HCT116 (cell line): ENCODE data around the gene ASMTL. TPM values are rescaled to one million over a fixed set of nuclear protein-coding genes. Genes with fewer than 3 reads are reported as not detected.

Experiments used
- ATAC-seq: fragments of 200-7000 bp; cut with Tn5 transposase; 2 replicates; pipeline ENCODE4 v1.9.1; 2020; ENCODE audit warnings: mild to moderate bottlenecking, moderate library complexity
- BruUV-seq: library from RNA; stranded (reverse); fragments of 400-500 nt; replicated peaks from 2 replicates; lab custom pipeline; 2021; lab: Mats Ljungman, UMichigan
- CTCF ChIA-PET: fragments of 300-600 bp; sonication (Branson Sonifier 250); formaldehyde crosslinking; loops from one replicate; lab custom pipeline; 2021; ENCODE audit warnings: antibody characterized with exemption; lab: Charles Lee
- POLR2A ChIA-PET: fragments of 300-600, 350-600 bp; sonication (Branson Sonifier 250); formaldehyde crosslinking; loops from one replicate; lab custom pipeline; 2021; ENCODE audit warnings: antibody characterized with exemption; lab: Charles Lee
- RAD21 ChIA-PET, 2 experiments: fragments of 300-600 bp; sonication (Branson Sonifier 250); formaldehyde crosslinking; loops; one replicate each; lab custom pipeline; 2023; ENCODE audit warnings: low total read pairs in 2 of 2; ENCODE audit not compliant: uncharacterized antibody in 2 of 2, unreplicated experiment in 2 of 2, low non-redundant PET in 1 of 2; lab: Charles Lee
- DNase-seq: peaks from one replicate; pipeline ENCODE4 v3.0.0-alpha.2; 2010; ENCODE audit warnings: low read depth, low spot score
- H2AFZ ChIP-seq: fragments of 200-600 bp; shearing (Covaris generic), sonication (generic); 2 replicates; pipeline ENCODE4 v1.6.1; 2017; ENCODE audit warnings: low read depth, mixed run types, mixed read lengths, antibody characterized with exemption, low read length; ENCODE audit not compliant: poor library complexity, severe bottlenecking
- H3K27ac ChIP-seq: 2 replicates; pipeline ENCODE4 v1.5.1; 2012; ENCODE audit warnings: low read depth, low read length
- H3K27me3 ChIP-seq: fragments of 200-600 bp; sonication (generic); 2 replicates; pipeline ENCODE4 v1.6.1; 2016; ENCODE audit warnings: mixed run types, low read length, mixed read lengths; ENCODE audit not compliant: insufficient read depth
- H3K36me3 ChIP-seq, 2 experiments: fragments of 200-500 bp in 1 of 2; fragments of 200-600 bp in 1 of 2; sonication (Bioruptor generic) in 1 of 2; sonication (generic) in 1 of 2; 2 replicates each; pipeline versions ENCODE4 v1.5.1 to v1.6.1; 2014 to 2016; ENCODE audit warnings: low read length in 2 of 2, inconsistent platforms in 1 of 2, mixed read lengths in 1 of 2, mixed run types in 1 of 2; ENCODE audit not compliant: insufficient read depth in 2 of 2, control insufficient read depth in 1 of 2
- H3K4me1 ChIP-seq, 2 experiments: fragments of 200-600 bp in 1 of 2; sonication (generic) in 1 of 2; 2 replicates each; pipeline versions ENCODE4 v1.5.1 to v1.6.1; 2012 to 2017; ENCODE audit warnings: low read length in 2 of 2, inconsistent platforms in 1 of 2, mild to moderate bottlenecking in 1 of 2, mixed read lengths in 1 of 2, mixed run types in 1 of 2, moderate library complexity in 1 of 2; ENCODE audit not compliant: insufficient read depth in 2 of 2, control insufficient read depth in 1 of 2
- H3K4me2 ChIP-seq: fragments of 200-600 bp; sonication (generic); 2 replicates; pipeline ENCODE4 v1.6.1; 2017; ENCODE audit warnings: mixed run types, low read length, mixed read lengths
- H3K4me3 ChIP-seq, 2 experiments: fragments of 200-600 bp in 1 of 2; sonication (generic) in 1 of 2; replicated peaks in 1 of 2; 2 replicates each; pipeline ENCODE4 v1.5.1; 2011 to 2016; ENCODE audit warnings: low read length in 2 of 2, control low read depth in 1 of 2, low read depth in 1 of 2, mild to moderate bottlenecking in 1 of 2, mixed read lengths in 1 of 2, mixed run types in 1 of 2
- H3K79me2 ChIP-seq: fragments of 200-600 bp; sonication (generic); 2 replicates; pipeline ENCODE4 v1.6.1; 2017; ENCODE audit warnings: mild to moderate bottlenecking, mixed run types, low read length, moderate library complexity, mixed read lengths; ENCODE audit not compliant: insufficient read depth
- H3K9ac ChIP-seq: fragments of 200-600 bp; sonication (generic); 2 replicates; pipeline ENCODE4 v1.6.1; 2016; ENCODE audit warnings: low read length, mixed read lengths
- H3K9me2 ChIP-seq: fragments of 200-600 bp; sonication (generic), shearing (Covaris generic); 2 replicates; pipeline ENCODE4 v1.6.1; 2017; ENCODE audit warnings: mixed run types, mild to moderate bottlenecking, moderate library complexity; ENCODE audit not compliant: insufficient read depth
- H3K9me3 ChIP-seq, 2 experiments: fragments of 200-500 bp in 1 of 2; fragments of 200-600 bp in 1 of 2; sonication (Bioruptor generic) in 1 of 2; sonication (generic) in 1 of 2; 2 replicates each; pipeline ENCODE4 v1.6.1; 2014 to 2017; ENCODE audit warnings: low read length in 2 of 2, mixed read lengths in 2 of 2, inconsistent platforms in 1 of 2, low read depth in 1 of 2, mild to moderate bottlenecking in 1 of 2, mixed run types in 1 of 2, moderate library complexity in 1 of 2; ENCODE audit not compliant: control insufficient read depth in 1 of 2, insufficient read depth in 1 of 2
- H4K20me1 ChIP-seq: fragments of 200-600 bp; sonication (generic), shearing (Covaris generic); 2 replicates; pipeline ENCODE4 v1.6.1; 2017; ENCODE audit warnings: mixed run types, mild to moderate bottlenecking, moderate library complexity; ENCODE audit not compliant: insufficient read depth
- ATF3 ChIP-seq: IDR thresholded peaks from 2 replicates; pipeline ENCODE4 v1.6.1; 2012
- CBX3 ChIP-seq: IDR thresholded peaks from 2 replicates; pipeline ENCODE4 v1.6.1; 2012; ENCODE audit warnings: low read depth
- CTCF ChIP-seq, 3 experiments: fragments of 200-600 bp in 1 of 3; sonication (generic) in 1 of 3; IDR thresholded peaks in 2 of 3; conservative IDR thresholded peaks in 1 of 3; 2 replicates each; pipeline ENCODE4 v1.5.1; 2012 to 2017; ENCODE audit warnings: low read depth in 2 of 3, low read length in 2 of 3, antibody characterized with exemption in 1 of 3, borderline replicate concordance in 1 of 3, control low read depth in 1 of 3, mild to moderate bottlenecking in 1 of 3, mixed read lengths in 1 of 3, mixed run types in 1 of 3, moderate library complexity in 1 of 3; ENCODE audit not compliant: insufficient read depth in 1 of 3
- EZH2phosphoT487 ChIP-seq: fragments of 200-600 bp; IDR thresholded peaks from 2 replicates; pipeline ENCODE4 v1.6.1; 2018; ENCODE audit warnings: antibody characterized with exemption, borderline replicate concordance
- FOSL1 ChIP-seq: IDR thresholded peaks from 2 replicates; pipeline ENCODE4 v1.6.1; 2012; ENCODE audit warnings: low read depth
- MAX ChIP-seq: IDR thresholded peaks from 2 replicates; pipeline ENCODE4 v1.6.1; 2012
- POLR2AphosphoS5 ChIP-seq: IDR thresholded peaks from 2 replicates; pipeline ENCODE4 v1.6.1; 2011; ENCODE audit warnings: mild to moderate bottlenecking, low read depth, low read length, moderate library complexity
- RAD21 ChIP-seq: IDR thresholded peaks from 2 replicates; pipeline ENCODE4 v1.6.1; 2012; ENCODE audit warnings: low read depth, mild to moderate bottlenecking
- SP1 ChIP-seq: IDR thresholded peaks from 2 replicates; pipeline ENCODE4 v1.6.1; 2012; ENCODE audit warnings: low read depth
- YY1 ChIP-seq: IDR thresholded peaks from 2 replicates; pipeline ENCODE4 v1.6.1; 2011; ENCODE audit warnings: low read length, low read depth, moderate library complexity, mild to moderate bottlenecking; ENCODE audit not compliant: insufficient replicate concordance; ENCODE audit errors: extremely low read depth
- ZBTB33 ChIP-seq: IDR thresholded peaks from 2 replicates; pipeline ENCODE4 v1.6.1; 2011; ENCODE audit warnings: mild to moderate bottlenecking, low read length, moderate library complexity; ENCODE audit not compliant: insufficient replicate concordance; ENCODE audit errors: extremely low read depth
- ZFX ChIP-seq: fragments of 450-650 bp; IDR thresholded peaks from 2 replicates; pipeline ENCODE4 v1.6.1; 2017
- intact Hi-C: fragments of 100-400 bp; cut with micrococcal nuclease; formaldehyde crosslinking; loops from 2 replicates; pipeline ENCODE4 v1.10.0; 2022
- total RNA-seq: library from RNA; stranded (reverse); gene quantifications from one replicate; pipeline ENCODE4 v1.2.1, GENCODE V29; 2021; ENCODE audit not compliant: unreplicated experiment

ASMTL gene
- total RNA-seq, 1 experiment from 2014 or later: 59.6 TPM

- no peak for ATAC-seq
Measured at GRCh38 chrX:1442016-1442665, 10.6 kb downstream of the ASMTL start.

More at GRCh38 chrX:1442016-1442665, 10.6 kb downstream of the ASMTL start:
- Histone ChIP-seq H3K4me1 (no peaks in the 10 kb centered on the region), H3K27me3 (no peaks in the 10 kb centered on the region), H3K4me3 (no peak overlapping the region), H3K9ac (no peak overlapping the region), H3K9me3 (no peaks in the 10 kb centered on the region), H3K79me2 (peaks cover 45% of the 10 kb centered on the region), H3K4me2 (no peak overlapping the region), H4K20me1 (no peaks in the 10 kb centered on the region), H3K27ac (no peak overlapping the region), H2AFZ (no peak overlapping the region), H3K9me2 (no peaks in the 10 kb centered on the region), H3K36me3 (peaks cover 0 to 9% of the 10 kb centered on the region in 2 experiments; a peak in 1 of 4 replicates)
- RAD21 ChIA-PET: no interaction called here
- POLR2A ChIA-PET: no interaction called here
- BruUV-seq: no TSS peak
- intact Hi-C loops: no loop called here
- DNase-seq: no peak
- TF ChIP-seq YY1 (no peak), ZBTB33 (no peak), SP1 (no peak), ATF3 (no peak), ZFX (no peak), RAD21 (no peak), POLR2AphosphoS5 (no peak), MAX (no peak), FOSL1 (no peak), CTCF (IDR thresholded peaks at IDR 0.05 in 2 of 3, conservative IDR thresholded peaks at IDR 0.05 in 1 of 3; ENCODE audit: borderline replicate concordance in 1 of 3, insufficient read depth in 1 of 3, low read depth in 2 of 3, low read length in 2 of 3) (no peak), CBX3 (no peak), EZH2phosphoT487 (no peak)
- CTCF ChIA-PET: no interaction called here
